Endometrium (tissue), 2 donors: ENCODE measurements around the gene UBQLN2.
"Not testable (repeated sequence)": the region's sequence is repeated elsewhere in the genome, so short reads cannot be mapped to it uniquely, and the experiment has no call there.

ENCODE experiments used
- FAIRE-seq: peaks from 2 replicates; lab custom pipeline; 2012; peaks lifted over from hg19 to GRCh38; lab: Jason Lieb, UNC
- donor health status: control.
- donor health status: control.

Gene UBQLN2

GRCh38 chrX:56563231-56564161 is at the start of gene UBQLN2:
TSS of gene UBQLN2 (plus strand) at chrX:56563627. CDS start at chrX:56563874, 247 bp downstream.
- FAIRE-seq, result no peak

GRCh38 chrX:56519642-56520041 is 43.8 kb upstream of the UBQLN2 start:
- no peak for FAIRE-seq

GRCh38 chrX:56529482-56530007 is 33.9 kb upstream of the UBQLN2 start:
- not testable (repeated sequence) for FAIRE-seq

- FAIRE-seq, result no peak
These were observed 33.4 kb upstream of the UBQLN2 start for GRCh38 chrX:56530011-56530410.

GRCh38 chrX:56550667-56551066 is 12.8 kb upstream of the UBQLN2 start:
- FAIRE-seq, result no peak

- FAIRE-seq, result no peak
These were observed 8.6 kb upstream of the UBQLN2 start for GRCh38 chrX:56554870-56555269.

- FAIRE-seq, result no peak
These were observed 6.0 kb upstream of the UBQLN2 start for GRCh38 chrX:56557376-56557929.

GRCh38 chrX:56564164-56564885 is 898 bp downstream of the UBQLN2 start:
- no peak for FAIRE-seq

GRCh38 chrX:56564921-56565840 is 1.8 kb downstream of the UBQLN2 start:
- no peak for FAIRE-seq

- no peak for FAIRE-seq
These were observed 6.1 kb downstream of the UBQLN2 start for GRCh38 chrX:56569378-56570057.

GRCh38 chrX:56572975-56573374 is 9.5 kb downstream of the UBQLN2 start:
- FAIRE-seq, result no peak

- FAIRE-seq, result no peak
These were observed 11.4 kb downstream of the UBQLN2 start for GRCh38 chrX:56574861-56575260.

GRCh38 chrX:56576721-56577120 is 13.3 kb downstream of the UBQLN2 start:
- no peak for FAIRE-seq

- no peak for FAIRE-seq
These were observed 25.2 kb downstream of the UBQLN2 start for GRCh38 chrX:56588397-56589188.

GRCh38 chrX:56591830-56592229 is 28.4 kb downstream of the UBQLN2 start:
- FAIRE-seq, result not testable (repeated sequence)

- no peak for FAIRE-seq
These were observed 36.7 kb downstream of the UBQLN2 start for GRCh38 chrX:56600141-56600540.

GRCh38 chrX:56600987-56601386 is 37.6 kb downstream of the UBQLN2 start:
- no peak for FAIRE-seq

GRCh38 chrX:56615282-56615681 is 51.9 kb downstream of the UBQLN2 start:
- no peak for FAIRE-seq
